H9 (cell line): ENCODE measurements around the gene TRAF5. TPM values are rescaled to one million over a fixed set of nuclear protein-coding genes. Genes with fewer than 3 reads are reported as not detected.

Source experiments
- DNase-seq: peaks from one replicate; pipeline ENCODE4 v3.0.0-alpha.2; 2017
- H2AFZ ChIP-seq: one replicate; pipeline ENCODE4 v1.6.1; 2013; ENCODE audit warnings: mild to moderate bottlenecking, low read length, control low read depth, moderate library complexity
- H2AK5ac ChIP-seq: 2 replicates; pipeline ENCODE4 v1.6.1; 2013; ENCODE audit warnings: low read length, control low read depth, mixed read lengths; ENCODE audit not compliant: insufficient read length
- H2BK120ac ChIP-seq: one replicate; pipeline ENCODE4 v1.6.1; 2013; ENCODE audit warnings: low read depth, mild to moderate bottlenecking, low read length, control low read depth, inconsistent platforms; ENCODE audit not compliant: poor library complexity, severe bottlenecking
- H2BK12ac ChIP-seq: 2 replicates; pipeline ENCODE4 v1.6.1; 2013; ENCODE audit warnings: low read length, control low read depth, mixed read lengths, low read depth; ENCODE audit not compliant: insufficient read length
- H2BK15ac ChIP-seq: 2 replicates; pipeline ENCODE4 v1.6.1; 2013; ENCODE audit warnings: low read depth, low read length, control low read depth
- H2BK20ac ChIP-seq: one replicate; pipeline ENCODE4 v1.6.1; 2013; ENCODE audit warnings: low read depth, mild to moderate bottlenecking, low read length, control low read depth, inconsistent platforms; ENCODE audit not compliant: poor library complexity, severe bottlenecking
- H2BK5ac ChIP-seq: 2 replicates; pipeline ENCODE4 v1.6.1; 2013; ENCODE audit warnings: low read length, control low read depth, mixed read lengths; ENCODE audit not compliant: insufficient read length
- H3K14ac ChIP-seq: 2 replicates; pipeline ENCODE4 v1.6.1; 2013; ENCODE audit warnings: low read length, control low read depth; ENCODE audit not compliant: insufficient read depth
- H3K18ac ChIP-seq: 2 replicates; pipeline ENCODE4 v1.6.1; 2013; ENCODE audit warnings: low read depth, mild to moderate bottlenecking, mixed read lengths, low read length, control low read depth; ENCODE audit not compliant: insufficient read length
- H3K23ac ChIP-seq: 2 replicates; pipeline ENCODE4 v1.6.1; 2013; ENCODE audit warnings: low read length, control low read depth, mixed read lengths, low read depth; ENCODE audit not compliant: insufficient read length
- H3K23me2 ChIP-seq: 2 replicates; pipeline ENCODE4 v1.6.1; 2013; ENCODE audit warnings: low read depth, mild to moderate bottlenecking, mixed read lengths, low read length, control low read depth; ENCODE audit not compliant: insufficient read length, poor library complexity, severe bottlenecking
- H3K27ac ChIP-seq: 2 replicates; pipeline ENCODE4 v1.5.1; 2013; ENCODE audit warnings: low read length, control low read depth, mixed read lengths, low read depth; ENCODE audit not compliant: insufficient read length
- H3K27me3 ChIP-seq: 2 replicates; pipeline ENCODE4 v1.6.1; 2013; ENCODE audit warnings: low read length, control low read depth, inconsistent platforms; ENCODE audit not compliant: insufficient read depth
- H3K4ac ChIP-seq: 2 replicates; pipeline ENCODE4 v1.6.1; 2013; ENCODE audit warnings: low read depth, mild to moderate bottlenecking, control low read depth, inconsistent platforms, low read length, moderate library complexity
- H3K4me1 ChIP-seq: 2 replicates; pipeline ENCODE4 v1.6.1; 2013; ENCODE audit warnings: low read length, control low read depth, inconsistent platforms; ENCODE audit not compliant: insufficient read depth
- H3K4me2 ChIP-seq: 2 replicates; pipeline ENCODE4 v1.6.1; 2013; ENCODE audit warnings: low read length, control low read depth, mixed read lengths; ENCODE audit not compliant: insufficient read length, insufficient read depth
- H3K56ac ChIP-seq: 2 replicates; pipeline ENCODE4 v1.6.1; 2013; ENCODE audit warnings: low read depth, mild to moderate bottlenecking, mixed read lengths, low read length, control low read depth; ENCODE audit not compliant: insufficient read length
- H3K79me1 ChIP-seq: 2 replicates; pipeline ENCODE4 v1.6.1; 2013; ENCODE audit warnings: low read depth, mild to moderate bottlenecking, moderate library complexity, low read length, control low read depth, inconsistent platforms; ENCODE audit not compliant: insufficient read depth, poor library complexity, severe bottlenecking
- H3K79me2 ChIP-seq: 2 replicates; pipeline ENCODE4 v1.6.1; 2013; ENCODE audit warnings: low read length, control low read depth, inconsistent platforms; ENCODE audit not compliant: insufficient read depth
- H3K9ac ChIP-seq: 2 replicates; pipeline ENCODE4 v1.6.1; 2013; ENCODE audit warnings: low read length, control low read depth, mixed read lengths; ENCODE audit not compliant: insufficient read length; ENCODE audit errors: extremely low read depth
- H3K9me3 ChIP-seq: one replicate; pipeline ENCODE4 v1.6.1; 2013; ENCODE audit warnings: low read depth, low read length, inconsistent platforms; ENCODE audit not compliant: control insufficient read depth
- H3T11ph ChIP-seq: one replicate; pipeline ENCODE4 v1.6.1; 2013; ENCODE audit warnings: mild to moderate bottlenecking, low read length, control low read depth, inconsistent platforms
- H4K20me1 ChIP-seq: one replicate; pipeline ENCODE4 v1.6.1; 2013; ENCODE audit not compliant: control insufficient read depth, insufficient read length, insufficient read depth
- H4K5ac ChIP-seq: 2 replicates; pipeline ENCODE4 v1.6.1; 2013; ENCODE audit warnings: low read depth, mild to moderate bottlenecking, mixed read lengths, low read length, control low read depth; ENCODE audit not compliant: insufficient read length
- H4K8ac ChIP-seq: replicated peaks from 2 replicates; pipeline ENCODE4 v1.6.1; 2013; ENCODE audit warnings: low read length, control low read depth, mixed read lengths, low read depth; ENCODE audit not compliant: insufficient read length
- H4K91ac ChIP-seq: 2 replicates; pipeline ENCODE4 v1.6.1; 2013; ENCODE audit warnings: low read depth, mild to moderate bottlenecking, moderate library complexity, mixed read lengths, low read length, control low read depth; ENCODE audit not compliant: insufficient read length
- H3K27ac Mint-ChIP-seq, 3 experiments: 2 replicates in 2 of 3; 3 replicates in 1 of 3; pipeline ENCODE4 v1.8.0; 2020 to 2021; ENCODE audit warnings: mixed read lengths in 3 of 3, mild to moderate bottlenecking in 1 of 3, moderate library complexity in 1 of 3
- H3K27me3 Mint-ChIP-seq: 2 replicates; pipeline ENCODE4 v1.8.0; 2021; ENCODE audit warnings: low read depth, mild to moderate bottlenecking, moderate library complexity, mixed read lengths
- H3K36me3 Mint-ChIP-seq, 3 experiments: 2 replicates in 2 of 3; 3 replicates in 1 of 3; pipeline ENCODE4 v1.8.0; 2020 to 2021; ENCODE audit warnings: low read depth in 3 of 3, mixed read lengths in 3 of 3; ENCODE audit not compliant: insufficient read depth in 1 of 3
- H3K4me1 Mint-ChIP-seq, 2 experiments: 2 replicates each; pipeline ENCODE4 v1.8.0; 2020; ENCODE audit warnings: mixed read lengths in 2 of 2
- H3K4me3 Mint-ChIP-seq, 2 experiments: 2 replicates in 1 of 2; 3 replicates in 1 of 2; pipeline ENCODE4 v1.8.0; 2020 to 2021; ENCODE audit warnings: mild to moderate bottlenecking in 2 of 2, mixed read lengths in 2 of 2, moderate library complexity in 1 of 2
- H3K9me3 Mint-ChIP-seq, 2 experiments: 2 replicates in 1 of 2; 3 replicates in 1 of 2; pipeline ENCODE4 v1.8.0; 2020; ENCODE audit warnings: mild to moderate bottlenecking in 2 of 2, mixed read lengths in 2 of 2, moderate library complexity in 1 of 2
- CTCF ChIP-seq: fragments of 200-600 bp; sonication (generic); conservative IDR thresholded peaks from 3 replicates; pipeline ENCODE4 v1.8.0; 2021; ENCODE audit warnings: antibody characterized with exemption, mild to moderate bottlenecking
- WGBS: extraction: QIAGEN DNeasy Blood & Tissue Kit; methylation state at CpG from one replicate; pipeline ENCODE4 v1.1.7; 2013; ENCODE audit warnings: missing lambda C conversion rate, low lambda C conversion rate, mixed read lengths; ENCODE audit not compliant: insufficient read length; ENCODE audit errors: extremely low coverage; 5-methylcytosine and 5-hydroxymethylcytosine counted together
- total RNA-seq: library from RNA; stranded (reverse); gene quantifications from 2 replicates; pipeline ENCODE4 v1.2.1, GENCODE V29; 2021

Gene TRAF5
- total RNA-seq, 1 experiment from 2014 or later, result 19.1 TPM

GRCh38 chr1:211375949-211376348 is 49.3 kb downstream of the TRAF5 start:
- Histone ChIP-seq H4K20me1 (no peaks in the 10 kb centered on the region), H2BK120ac (no peak overlapping the region), H3K23me2 (no peaks in the 10 kb centered on the region), H3K9ac (no peak overlapping the region), H4K8ac (no peak overlapping the region), H2AK5ac (no peak overlapping the region), H2BK12ac (no peak overlapping the region), H2AFZ (no peak overlapping the region), H3K4me1 (peaks cover 3% of the 10 kb centered on the region; the same call in 1 of the 2 replicates), H3K18ac (no peak overlapping the region), H3K56ac (no peak overlapping the region), H2BK15ac (no peak overlapping the region), H2BK5ac (no peak overlapping the region), H3K9me3 (no peaks in the 10 kb centered on the region), H3K27ac (no peak overlapping the region), H3K79me1 (no peaks in the 10 kb centered on the region), H4K5ac (no peak overlapping the region), H2BK20ac (no peak overlapping the region), H3K23ac (no peak overlapping the region), H3K14ac (no peak overlapping the region), H3K4ac (no peak overlapping the region), H3K4me2 (no peak overlapping the region), H3K79me2 (no peaks in the 10 kb centered on the region), H3T11ph (no peak overlapping the region), H3K27me3 (no peaks in the 10 kb centered on the region), H4K91ac (no peak overlapping the region)
- H3K4me3 Mint-ChIP-seq, result no peak overlapping the region; a peak in 1 of 5 replicates
- peaks cover 39 to 47% of the 10 kb centered on the region in 2 experiments for H3K4me1 Mint-ChIP-seq
- no CpG with 5 or more reads among the region's 2 CpGs for WGBS
- no peak for DNase-seq
- no peak for TF ChIP-seq CTCF
- H3K27ac Mint-ChIP-seq, result peak overlapping the region in 2 of 3 experiments; percentile 19 to 24; a peak in 4 of 7 replicates
- H3K9me3 Mint-ChIP-seq, result no peaks in the 10 kb centered on the region
- peaks cover 2 to 13% (median 11%) of the 10 kb centered on the region in 3 experiments; a peak in 4 of 7 replicates for H3K36me3 Mint-ChIP-seq
- no peaks in the 10 kb centered on the region for H3K27me3 Mint-ChIP-seq
